ENCODE measurements around the gene TXNDC12.

TXNDC12 gene

DNA sequence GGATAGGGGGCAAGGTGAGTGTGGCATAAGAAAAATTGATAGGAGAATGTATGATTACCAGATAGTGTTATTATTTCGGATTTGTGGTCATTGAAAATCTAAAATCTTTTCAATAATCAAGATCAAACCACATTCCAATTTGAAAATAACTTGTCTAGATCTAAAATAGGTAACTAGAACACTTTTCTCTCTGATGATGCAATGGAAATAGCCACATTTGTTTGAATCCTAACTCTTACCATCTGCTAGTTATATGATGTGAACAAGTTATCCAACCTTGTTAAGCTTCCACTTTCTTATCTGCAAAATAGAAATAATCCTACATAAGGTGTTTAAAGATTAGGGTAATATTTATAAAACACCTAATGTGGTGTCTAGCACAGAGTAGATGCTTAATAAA is 4.9 kb upstream of the TXNDC12 start:
- no peak overlapping the region for H2AFZ ChIP-seq (ENCODE audit: low read depth, low read length)
- H3K9ac ChIP-seq (ENCODE audit: low read depth, low read length), result no peak overlapping the region
- peaks cover 51% of the 10 kb centered on the region for H3K4me1 ChIP-seq (ENCODE audit: insufficient read depth, low read length)
- ATAC-seq (ENCODE audit: insufficient read depth, low read depth), result no peak
- H3K36me3 ChIP-seq (ENCODE audit: insufficient read depth, low read length), result peaks cover 45% of the 10 kb centered on the region
- no peaks in the 10 kb centered on the region for H3K9me3 ChIP-seq (ENCODE audit: insufficient read depth, low read length, severe bottlenecking)
- peak overlapping the region; percentile 98 for H3K27ac ChIP-seq (ENCODE audit: low read length)
- DNase-seq, result no peak
- no peaks in the 10 kb centered on the region for H3K27me3 ChIP-seq (ENCODE audit: insufficient read depth, low read length, poor library complexity)
- H3K4me2 ChIP-seq (ENCODE audit: insufficient read depth, low read length), result peak overlapping the region; percentile 37; the same call in 1 of the 2 replicates
- peaks cover 84% of the 10 kb centered on the region for H3K79me2 ChIP-seq (ENCODE audit: insufficient read depth, low read length)
- TF ChIP-seq, protein P1, sequence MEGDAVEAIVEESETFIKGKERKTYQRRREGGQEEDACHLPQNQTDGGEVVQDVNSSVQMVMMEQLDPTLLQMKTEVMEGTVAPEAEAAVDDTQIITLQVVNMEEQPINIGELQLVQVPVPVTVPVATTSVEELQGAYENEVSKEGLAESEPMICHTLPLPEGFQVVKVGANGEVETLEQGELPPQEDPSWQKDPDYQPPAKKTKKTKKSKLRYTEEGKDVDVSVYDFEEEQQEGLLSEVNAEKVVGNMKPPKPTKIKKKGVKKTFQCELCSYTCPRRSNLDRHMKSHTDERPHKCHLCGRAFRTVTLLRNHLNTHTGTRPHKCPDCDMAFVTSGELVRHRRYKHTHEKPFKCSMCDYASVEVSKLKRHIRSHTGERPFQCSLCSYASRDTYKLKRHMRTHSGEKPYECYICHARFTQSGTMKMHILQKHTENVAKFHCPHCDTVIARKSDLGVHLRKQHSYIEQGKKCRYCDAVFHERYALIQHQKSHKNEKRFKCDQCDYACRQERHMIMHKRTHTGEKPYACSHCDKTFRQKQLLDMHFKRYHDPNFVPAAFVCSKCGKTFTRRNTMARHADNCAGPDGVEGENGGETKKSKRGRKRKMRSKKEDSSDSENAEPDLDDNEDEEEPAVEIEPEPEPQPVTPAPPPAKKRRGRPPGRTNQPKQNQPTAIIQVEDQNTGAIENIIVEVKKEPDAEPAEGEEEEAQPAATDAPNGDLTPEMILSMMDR (IDR thresholded peaks at IDR 0.05; ENCODE audit: borderline replicate concordance, extremely low read depth, low read length, poor library complexity, severe bottlenecking), result no peak
- TF ChIP-seq EZH2 (IDR thresholded peaks at IDR 0.05; ENCODE audit: borderline replicate concordance, low read depth, low read length, severe bottlenecking), result no peak
- H4K20me1 ChIP-seq (ENCODE audit: insufficient read depth, low read length), result no peaks in the 10 kb centered on the region
- no peak overlapping the region for H3K4me3 ChIP-seq (ENCODE audit: low read depth in 1 of 2, low read length in 2 of 2)

DNA sequence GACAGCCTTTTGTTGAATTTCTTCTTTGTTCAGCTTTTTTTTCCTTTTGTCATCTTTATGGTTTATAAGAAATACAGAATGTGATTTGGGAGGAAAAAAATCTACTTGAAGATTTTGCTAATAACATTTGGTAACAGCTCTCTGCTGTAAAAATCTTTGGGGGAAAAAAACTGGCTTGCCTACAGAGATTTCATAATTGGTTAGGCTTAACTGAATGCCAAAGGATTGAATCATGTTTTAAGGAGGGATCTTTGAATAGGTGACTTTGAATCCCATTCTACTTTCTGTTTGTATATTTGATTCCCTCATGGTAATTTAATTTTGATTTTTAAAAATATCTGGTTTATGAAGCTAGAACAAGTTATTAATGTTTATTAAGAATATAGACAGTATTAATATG is 4.3 kb upstream of the TXNDC12 start:
- H3K36me3 ChIP-seq (ENCODE audit: insufficient read depth, low read length), result peaks cover 40% of the 10 kb centered on the region
- DNase-seq (no peak), ATAC-seq (ENCODE audit: insufficient read depth, low read depth) (no peak)
- peaks cover 2% of the 10 kb centered on the region for H4K20me1 ChIP-seq (ENCODE audit: insufficient read depth, low read length)
- peak overlapping the region; percentile 98 for H3K27ac ChIP-seq (ENCODE audit: low read length)
- TF ChIP-seq, protein P1 (IDR thresholded peaks at IDR 0.05; ENCODE audit: borderline replicate concordance, extremely low read depth, low read length, poor library complexity, severe bottlenecking), result no peak
- TF ChIP-seq EZH2 (IDR thresholded peaks at IDR 0.05; ENCODE audit: borderline replicate concordance, low read depth, low read length, severe bottlenecking), result no peak
- H3K79me2 ChIP-seq (ENCODE audit: insufficient read depth, low read length), result peaks cover 88% of the 10 kb centered on the region
- H3K9ac ChIP-seq (ENCODE audit: low read depth, low read length), result peak overlapping the region; percentile 89
- no peak overlapping the region; a peak in 1 of 4 replicates for H3K4me3 ChIP-seq (ENCODE audit: low read depth in 1 of 2, low read length in 2 of 2)
- H3K4me1 ChIP-seq (ENCODE audit: insufficient read depth, low read length), result peaks cover 53% of the 10 kb centered on the region
- H2AFZ ChIP-seq (ENCODE audit: low read depth, low read length), result no peak overlapping the region
- no peaks in the 10 kb centered on the region for H3K27me3 ChIP-seq (ENCODE audit: insufficient read depth, low read length, poor library complexity)
- H3K4me2 ChIP-seq (ENCODE audit: insufficient read depth, low read length), result peak overlapping the region; percentile 37
- no peaks in the 10 kb centered on the region for H3K9me3 ChIP-seq (ENCODE audit: insufficient read depth, low read length, severe bottlenecking)

DNA sequence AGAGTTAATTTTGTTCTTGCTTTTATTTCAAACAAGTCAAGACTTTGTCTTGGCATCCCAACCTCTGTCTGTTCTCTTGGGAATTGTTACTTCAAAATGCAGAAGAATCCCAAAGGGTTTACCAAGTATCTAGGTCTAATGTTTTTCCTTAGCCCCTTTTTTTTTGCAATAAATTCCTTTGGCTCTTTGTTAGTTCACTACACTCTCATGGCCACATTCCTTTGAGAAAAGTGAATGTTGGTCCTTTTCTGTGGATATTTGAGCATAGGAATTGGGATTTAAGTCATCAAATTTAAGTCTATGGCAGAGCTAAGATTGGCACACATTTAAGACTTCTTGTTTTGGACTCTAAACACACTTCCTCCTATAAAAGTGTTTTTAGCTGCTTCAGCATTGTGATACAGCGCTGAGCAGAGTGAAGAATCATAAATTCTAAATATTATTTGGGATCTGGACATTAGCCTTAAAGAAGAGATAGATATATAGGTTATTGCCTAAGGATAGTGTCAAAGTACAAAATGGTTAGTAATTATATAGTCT is 3.0 kb upstream of the TXNDC12 start:
- Histone ChIP-seq H3K4me1 (ENCODE audit: insufficient read depth, low read length) (peaks cover 66% of the 10 kb centered on the region), H3K9me3 (ENCODE audit: insufficient read depth, low read length, severe bottlenecking) (no peaks in the 10 kb centered on the region), H2AFZ (ENCODE audit: low read depth, low read length) (no peak overlapping the region), H3K4me2 (ENCODE audit: insufficient read depth, low read length) (peak overlapping the region; percentile 85), H4K20me1 (ENCODE audit: insufficient read depth, low read length) (peaks cover 11% of the 10 kb centered on the region), H3K9ac (ENCODE audit: low read depth, low read length) (peak overlapping the region; percentile 89), H3K27ac (ENCODE audit: low read length) (peak overlapping the region; percentile 98), H3K4me3 (ENCODE audit: low read depth in 1 of 2, low read length in 2 of 2) (peak overlapping the region; percentile 79 to 80; a peak in 3 of 4 replicates), H3K27me3 (ENCODE audit: insufficient read depth, low read length, poor library complexity) (no peaks in the 10 kb centered on the region), H3K36me3 (ENCODE audit: insufficient read depth, low read length) (peaks cover 34% of the 10 kb centered on the region), H3K79me2 (ENCODE audit: insufficient read depth, low read length) (peaks cover 90% of the 10 kb centered on the region)
- TF ChIP-seq, protein P1 (IDR thresholded peaks at IDR 0.05; ENCODE audit: borderline replicate concordance, extremely low read depth, low read length, poor library complexity, severe bottlenecking), result no peak
- no peak for TF ChIP-seq EZH2 (IDR thresholded peaks at IDR 0.05; ENCODE audit: borderline replicate concordance, low read depth, low read length, severe bottlenecking)
- no peak for DNase-seq
- no peak for ATAC-seq (ENCODE audit: insufficient read depth, low read depth)

Data from DND-41 (cell line).